Measurements from ENCODE around the gene SPARC. TPM values are rescaled to one million over a fixed set of nuclear protein-coding genes. Genes with fewer than 3 reads are reported as not detected.
A peak's percentile ranks its signal among the peaks of the same experiment; 100 is the strongest.

Gene SPARC
- total and polyA plus RNA-seq, 10 donors: 76.5 to 963 (median 440) TPM

DNA sequence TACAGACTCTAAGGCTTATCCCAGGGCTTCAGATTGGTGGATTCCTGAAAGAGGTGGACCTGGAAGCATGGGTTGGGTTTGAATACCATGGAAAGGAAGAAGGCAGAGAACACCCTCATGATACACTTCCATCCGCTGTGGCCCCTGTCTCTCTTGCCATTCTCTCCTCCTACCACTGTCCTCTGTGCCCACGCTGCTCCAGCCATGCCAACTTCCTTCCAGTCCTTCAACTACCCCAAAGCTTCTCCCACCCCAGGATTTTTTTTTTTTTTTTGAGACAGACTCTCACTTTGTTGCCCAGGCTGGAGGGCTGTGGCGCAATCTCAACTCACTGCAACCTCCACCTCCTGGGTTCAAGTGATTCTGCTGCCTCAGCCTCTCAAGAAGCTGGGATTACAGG, 1.7 kb upstream of the SPARC start:
- WGBS, 5 donors: 73 to 89% (median 88%) methylated on average over 3 of the region's 3 CpGs
- Histone ChIP-seq H3K27ac (peak overlapping the region in 3 of 8 donors; percentile 79 to 89 (median 82)), H3K27me3 (replicated peaks in 1 of 7) (peaks cover 0 to 16% (median 0%) of the 10 kb centered on the region in 7 donors), H3K4me1 (peaks cover 6 to 41% (median 23%) of the 10 kb centered on the region in 6 donors), H3K36me3 (no peaks in the 10 kb centered on the region), H3K9me3 (no peaks in the 10 kb centered on the region), H3K4me3 (no peak overlapping the region)
- intact Hi-C loops (cut with DNase I; ENCODE audit: low total_unique reads): no loop called here
- DNase-seq: no peak
- TF ChIP-seq POLR2A (IDR thresholded peaks at IDR 0.05): no peak
- TF ChIP-seq, protein P1, sequence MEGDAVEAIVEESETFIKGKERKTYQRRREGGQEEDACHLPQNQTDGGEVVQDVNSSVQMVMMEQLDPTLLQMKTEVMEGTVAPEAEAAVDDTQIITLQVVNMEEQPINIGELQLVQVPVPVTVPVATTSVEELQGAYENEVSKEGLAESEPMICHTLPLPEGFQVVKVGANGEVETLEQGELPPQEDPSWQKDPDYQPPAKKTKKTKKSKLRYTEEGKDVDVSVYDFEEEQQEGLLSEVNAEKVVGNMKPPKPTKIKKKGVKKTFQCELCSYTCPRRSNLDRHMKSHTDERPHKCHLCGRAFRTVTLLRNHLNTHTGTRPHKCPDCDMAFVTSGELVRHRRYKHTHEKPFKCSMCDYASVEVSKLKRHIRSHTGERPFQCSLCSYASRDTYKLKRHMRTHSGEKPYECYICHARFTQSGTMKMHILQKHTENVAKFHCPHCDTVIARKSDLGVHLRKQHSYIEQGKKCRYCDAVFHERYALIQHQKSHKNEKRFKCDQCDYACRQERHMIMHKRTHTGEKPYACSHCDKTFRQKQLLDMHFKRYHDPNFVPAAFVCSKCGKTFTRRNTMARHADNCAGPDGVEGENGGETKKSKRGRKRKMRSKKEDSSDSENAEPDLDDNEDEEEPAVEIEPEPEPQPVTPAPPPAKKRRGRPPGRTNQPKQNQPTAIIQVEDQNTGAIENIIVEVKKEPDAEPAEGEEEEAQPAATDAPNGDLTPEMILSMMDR (IDR thresholded peaks at IDR 0.05 in 8 of 11, conservative IDR thresholded peaks at IDR 0.05 in 3 of 11): no peak
- no peak for TF ChIP-seq POLR2AphosphoS5 (IDR thresholded peaks at IDR 0.05)

DNA sequence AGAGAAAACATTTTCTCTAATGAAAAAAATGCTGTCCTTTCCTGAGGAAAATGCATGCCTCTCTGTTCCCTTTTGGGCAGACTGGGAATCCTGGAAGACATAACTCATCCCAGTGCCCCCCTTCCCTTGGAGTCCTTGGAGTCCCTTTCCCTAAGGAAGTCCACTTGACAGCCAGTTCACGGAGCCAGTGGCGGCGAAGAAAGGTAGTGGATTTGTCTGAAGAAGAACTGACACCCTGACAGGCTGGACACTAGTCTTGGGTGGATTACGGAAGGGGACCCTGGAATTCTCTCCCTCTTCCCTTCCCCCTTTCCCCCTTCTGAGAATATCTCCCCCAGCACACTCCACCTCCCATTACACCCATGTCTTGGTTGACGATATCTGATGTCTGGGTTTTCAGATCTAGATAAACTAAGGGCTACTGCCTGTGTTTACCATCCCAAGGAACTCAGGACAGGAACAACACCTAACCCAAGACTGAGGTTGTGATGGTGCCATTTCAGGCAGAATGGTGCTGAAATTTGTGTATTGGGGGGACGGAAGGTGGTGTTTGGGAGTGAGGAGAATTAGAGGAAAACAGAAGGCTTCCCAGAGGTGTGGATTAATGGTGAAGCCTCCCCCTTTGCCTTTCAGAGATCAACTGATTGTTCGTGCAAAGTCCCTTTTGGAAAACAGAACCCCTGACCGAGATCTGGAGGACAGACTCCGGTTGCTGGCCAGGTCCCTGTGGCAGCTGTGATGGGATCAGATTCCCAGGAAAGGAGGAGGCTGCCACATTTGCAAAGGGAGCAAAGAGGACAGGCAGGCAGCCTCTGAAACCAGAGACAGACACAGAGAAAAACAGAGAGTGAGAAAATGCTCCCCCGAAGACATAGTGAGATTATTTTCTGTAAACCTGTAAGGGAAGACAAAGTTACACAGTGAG, 704 bp downstream of the SPARC start:
- Histone ChIP-seq H3K4me1 (peaks cover 10 to 66% (median 38%) of the 10 kb centered on the region in 6 donors), H3K36me3 (peaks cover 0 to 10% (median 0%) of the 10 kb centered on the region in 6 donors), H3K4me3 (peak overlapping the region; percentile 39 to 72 (median 50)), H3K27me3 (replicated peaks in 1 of 7) (peaks cover 0 to 16% (median 0%) of the 10 kb centered on the region in 7 donors), H3K27ac (peak overlapping the region; percentile 60 to 89 (median 82)), H3K9me3 (no peaks in the 10 kb centered on the region)
- TF ChIP-seq POLR2A (IDR thresholded peaks at IDR 0.05) (no peak), POLR2AphosphoS5 (IDR thresholded peaks at IDR 0.05) (no peak)
- TF ChIP-seq, protein P1 (IDR thresholded peaks at IDR 0.05 in 8 of 11, conservative IDR thresholded peaks at IDR 0.05 in 3 of 11): no peak
- DNase-seq: no peak
- WGBS, 5 donors: 50 to 64% (median 55%) methylated on average over 10 of the region's 10 CpGs
- intact Hi-C loops (cut with DNase I; ENCODE audit: low total_unique reads): no loop called here

DNA sequence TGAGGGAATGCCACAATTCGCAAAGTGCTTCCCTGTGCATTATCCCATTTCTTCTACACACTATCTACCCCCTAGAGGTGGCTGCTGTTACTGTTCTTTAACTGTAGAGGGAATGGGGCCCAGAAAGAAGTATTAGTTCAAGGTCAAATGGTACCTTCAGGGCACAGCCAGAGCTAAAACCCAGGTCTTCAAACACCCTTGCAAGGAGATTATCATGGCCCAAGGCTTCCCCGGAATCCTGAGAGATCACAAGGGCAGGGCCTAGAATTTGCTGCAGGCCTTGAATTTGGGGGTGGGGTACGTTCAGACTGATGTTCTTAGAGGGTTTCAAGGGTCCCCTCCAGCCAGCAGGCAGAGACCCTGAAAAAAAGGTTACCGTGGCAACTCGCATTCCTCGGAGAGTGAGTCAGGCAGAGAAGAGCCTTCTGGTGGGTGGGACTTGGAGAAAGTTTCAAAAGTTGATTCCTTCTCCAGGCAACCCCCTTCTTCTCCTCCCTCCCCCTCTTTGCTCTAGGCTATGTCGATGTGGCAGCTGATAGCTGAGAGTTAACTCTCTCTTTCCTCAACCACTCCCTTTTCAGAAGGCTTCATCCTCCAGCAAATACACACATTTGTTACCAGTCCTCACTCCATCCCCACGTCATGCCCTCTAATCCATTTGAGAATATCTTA, 1.9 kb downstream of the SPARC start:
- H3K4me3 ChIP-seq: peak overlapping the region; percentile 23 to 72 (median 48)
- WGBS, 5 donors: 49 to 67% (median 57%) methylated on average over 8 of the region's 8 CpGs
- TF ChIP-seq POLR2A (IDR thresholded peaks at IDR 0.05) (peak in 1 of 3 donors; percentile 31), POLR2AphosphoS5 (IDR thresholded peaks at IDR 0.05) (peak in 1 of 3 donors; percentile 50)
- TF ChIP-seq, protein P1 (IDR thresholded peaks at IDR 0.05 in 8 of 11, conservative IDR thresholded peaks at IDR 0.05 in 3 of 11): no peak
- no peak for DNase-seq
- H3K9me3 ChIP-seq: no peaks in the 10 kb centered on the region
- peaks cover 10 to 73% (median 42%) of the 10 kb centered on the region in 6 donors for H3K4me1 ChIP-seq
- H3K27me3 ChIP-seq (replicated peaks in 1 of 7): peaks cover 0 to 16% (median 0%) of the 10 kb centered on the region in 7 donors
- intact Hi-C loops (cut with DNase I; ENCODE audit: low total_unique reads): no loop called here
- H3K36me3 ChIP-seq: peaks cover 0 to 13% (median 0%) of the 10 kb centered on the region in 6 donors
- peak overlapping the region in 7 of 8 donors; percentile 36 to 89 (median 82) for H3K27ac ChIP-seq

All from spleen (tissue), 11 donors.